ENCODE measurements around the gene GAST. TPM values are rescaled to one million over a fixed set of nuclear protein-coding genes. Genes with fewer than 3 reads are reported as not detected.

The GAST gene
- total RNA-seq, 1 experiment from 2014 or later: not detected

- no peak for DNase-seq (ENCODE audit: low read depth)
Observed at GRCh38 chr17:41738801-41739112, 26.6 kb downstream of the GAST start.

GRCh38 chr17:41739661-41740352, 27.7 kb downstream of the GAST start:
- DNase-seq (ENCODE audit: low read depth): peak; percentile 31

GRCh38 chr17:41740506-41740905, 28.4 kb downstream of the GAST start:
- DNase-seq (ENCODE audit: low read depth): no peak

GRCh38 chr17:41741709-41742108, 29.6 kb downstream of the GAST start:
- no peak for DNase-seq (ENCODE audit: low read depth)

- no peak for DNase-seq (ENCODE audit: low read depth)
Observed at GRCh38 chr17:41748275-41748674, 36.1 kb downstream of the GAST start.

- no peak for DNase-seq (ENCODE audit: low read depth)
Observed at GRCh38 chr17:41750862-41751261, 38.7 kb downstream of the GAST start.

GRCh38 chr17:41751288-41751687, 39.2 kb downstream of the GAST start:
- no peak for DNase-seq (ENCODE audit: low read depth)

GRCh38 chr17:41754066-41754465, 41.9 kb downstream of the GAST start:
- no peak for DNase-seq (ENCODE audit: low read depth)

- DNase-seq (ENCODE audit: low read depth): no peak
Observed at GRCh38 chr17:41758601-41759000, 46.5 kb downstream of the GAST start.

GRCh38 chr17:41760878-41761277, 48.7 kb downstream of the GAST start:
- DNase-seq (ENCODE audit: low read depth): no peak

- DNase-seq (ENCODE audit: low read depth): no peak
Observed at GRCh38 chr17:41762391-41762790, 50.3 kb downstream of the GAST start.

GRCh38 chr17:41762841-41763240, 50.7 kb downstream of the GAST start:
- no peak for DNase-seq (ENCODE audit: low read depth)

GRCh38 chr17:41763327-41763726, 51.2 kb downstream of the GAST start:
- DNase-seq (ENCODE audit: low read depth): no peak

Other genes starting within 250 kb of the GAST start
- gene KRT32, start 244.9 kb upstream of the GAST start, total RNA-seq (2014; rRNA removed): not detected in 2 replicates
- not detected in 2 replicates for gene KRT35, start 231.2 kb upstream of the GAST start, total RNA-seq (2014; rRNA removed)
- gene KRT36, start 222.4 kb upstream of the GAST start, total RNA-seq (2014; rRNA removed): not detected in 2 replicates
- not detected in 2 replicates for gene KRT13, start 206.7 kb upstream of the GAST start, total RNA-seq (2014; rRNA removed)
- 0.19 and 0.46 TPM in 2 replicates for gene KRT15, start 193.4 kb upstream of the GAST start, total RNA-seq (2014; rRNA removed)
- gene KRT19, start 184.0 kb upstream of the GAST start, total RNA-seq (2014; rRNA removed): not detected in 2 replicates
- not detected in 2 replicates for gene KRT9, start 140.3 kb upstream of the GAST start, total RNA-seq (2014; rRNA removed)
- not detected in 2 replicates for gene KRT14, start 125.4 kb upstream of the GAST start, total RNA-seq (2014; rRNA removed)
- gene KRT16, start 99.6 kb upstream of the GAST start, total RNA-seq (2014; rRNA removed): not detected in 2 replicates
- gene KRT17, start 87.8 kb upstream of the GAST start, total RNA-seq (2014; rRNA removed): 6.9 and 11.0 TPM in 2 replicates
- 56.9 and 63.7 TPM in 2 replicates for gene EIF1, start 23.4 kb upstream of the GAST start, total RNA-seq (2014; rRNA removed)
- gene HAP1, start 22.3 kb downstream of the GAST start, total RNA-seq (2014; rRNA removed): under 0.01 TPM in 1 of 2 replicates, not detected in the other
- not detected in 2 replicates for gene JUP, start 74.4 kb downstream of the GAST start, total RNA-seq (2014; rRNA removed)
- 46.0 and 49.1 TPM in 2 replicates for gene P3H4, start 99.6 kb downstream of the GAST start, total RNA-seq (2014; rRNA removed)
- 271 and 283 TPM in 2 replicates for gene FKBP10, start 100.7 kb downstream of the GAST start, total RNA-seq (2014; rRNA removed)
- 74.1 and 101 TPM in 2 replicates for gene NT5C3B, start 123.9 kb downstream of the GAST start, total RNA-seq (2014; rRNA removed)
- not detected in 2 replicates for gene KLHL10, start 125.5 kb downstream of the GAST start, total RNA-seq (2014; rRNA removed)
- 21.8 and 22.5 TPM in 2 replicates for gene KLHL11, start 153.1 kb downstream of the GAST start, total RNA-seq (2014; rRNA removed)
- gene ACLY, start 206.6 kb downstream of the GAST start, total RNA-seq (2014; rRNA removed): 181 and 184 TPM in 2 replicates
- 0.19 and 0.86 TPM in 2 replicates for gene ODAD4, start 218.3 kb downstream of the GAST start, total RNA-seq (2014; rRNA removed)

Data from LHCN-M2 (cell line).